ENCODE results near the gene THOC6. TPM values are rescaled to one million over a fixed set of nuclear protein-coding genes. Genes with fewer than 3 reads are reported as not detected.

The THOC6 gene
- total and polyA plus RNA-seq, 2 donors (not counting 1 experiment from before 2014, with no cell fraction given), result 28.5 to 52.2 TPM

- Mint-ChIP-seq H3K27ac (peak overlapping the region; percentile 53), H3K27me3 (no peaks in the 10 kb centered on the region), H3K4me3 (peak overlapping the region; percentile 87), H3K4me1 (peaks cover 24% of the 10 kb centered on the region), H3K9me3 (ENCODE audit: insufficient read depth) (no peaks in the 10 kb centered on the region)
- Histone ChIP-seq H3K27ac (ENCODE audit: low read length in 2 of 2) (peak overlapping the region; percentile 38 to 74), H3K79me2 (ENCODE audit: control insufficient read depth, insufficient read depth, low read length) (no peaks in the 10 kb centered on the region), H2AFZ (ENCODE audit: insufficient read depth, low read depth, low read length, poor library complexity, severe bottlenecking) (peak overlapping the region; percentile 98), H3K4me1 (ENCODE audit: control insufficient read depth in 2 of 2, insufficient read depth in 2 of 2, low read length in 2 of 2) (peaks cover 20 to 22% of the 10 kb centered on the region in 2 donors), H3K4me3 (ENCODE audit: control extremely low read depth in 1 of 5, extremely low read depth in 1 of 5, insufficient read depth in 1 of 5, low read depth in 2 of 5, low read length in 4 of 5) (peak overlapping the region in 4 of 5 experiments; percentile 75 to 93 (median 82)), H4K20me1 (ENCODE audit: control insufficient read depth, insufficient read depth, low read length, poor library complexity, severe bottlenecking) (no peaks in the 10 kb centered on the region), H3K4me2 (replicated peaks; ENCODE audit: low read depth, low read length, poor library complexity, severe bottlenecking) (peak overlapping the region; percentile 99), H3K9me3 (ENCODE audit: control extremely low read depth in 1 of 3, control insufficient read depth in 2 of 3, insufficient read depth in 1 of 3, low read length in 2 of 3) (no peaks in the 10 kb centered on the region), H3K9ac (ENCODE audit: low read length) (peak overlapping the region; percentile 83), H3K27me3 (replicated peaks in 1 of 4; ENCODE audit: control extremely low read depth in 1 of 4, control insufficient read depth in 3 of 4, insufficient read depth in 4 of 4, low read length in 3 of 4) (peaks cover 0 to 6% (median 0%) of the 10 kb centered on the region in 4 experiments), H3K36me3 (replicated peaks in 1 of 2; ENCODE audit: control extremely low read depth in 1 of 2, control insufficient read depth in 1 of 2, extremely low read depth in 1 of 2, insufficient read depth in 2 of 2, low read length in 1 of 2) (no peaks in the 10 kb centered on the region)
- WGBS (ENCODE audit: insufficient coverage), result 8% methylated on average over 74 of the region's 77 CpGs
- POLR2A ChIA-PET, result interaction anchor here (0.5 to 2.1 kb wide), 8 partner anchors 35 to 1123 kb away, joined by 3 to 13 read pairs (median 8); partner anchors contain the start of gene ZNF213
- ATAC-seq (ENCODE audit: low read depth) (peak; percentile 25), DNase-seq (peak; percentile 67)
- CTCF ChIA-PET, result interaction anchor here (0.7 to 6.5 kb wide), 23 partner anchors 10 to 399 kb away, joined by 3 to 140 read pairs (median 6); partner anchors contain the start of genes HCFC1R1, THOC6 and ZNF213
- intact Hi-C loops (cut with micrococcal nuclease), result loop anchor here (1.0 to 2.0 kb wide), 6 partner anchors 18 to 108 kb away; partner anchors contain the start of gene THOC6
- TF ChIP-seq CTCF (IDR thresholded peaks at IDR 0.05), result no peak
- no peak for TF ChIP-seq EZH2 (IDR thresholded peaks at IDR 0.05; ENCODE audit: borderline replicate concordance, insufficient read depth, low read depth, low read length, poor library complexity, severe bottlenecking)
Measured at GRCh38 chr16:3058139-3059030, 34.5 kb downstream of the THOC6 start.

All from B cell (primary cell).